ENCODE results near the gene CREBZF. TPM values are rescaled to one million over a fixed set of nuclear protein-coding genes. Genes with fewer than 3 reads are reported as not detected.

CREBZF gene
- total and polyA plus RNA-seq, 9 of the 15 experiments (the other 6 are each of a cell fraction or from before 2014, with no cell fraction given): 7.2 to 70.2 (median 40.5) TPM

- H3K9me1 ChIP-seq (ENCODE audit: control insufficient read depth, insufficient read depth, low read length): no peaks in the 10 kb centered on the region
- no peaks in the 10 kb centered on the region; a peak in 2 of 5 replicates for H3K27me3 ChIP-seq (ENCODE audit: control insufficient read depth in 2 of 2, insufficient read depth in 2 of 2, low read length in 2 of 2)
- no peak overlapping the region for H3K9ac ChIP-seq (ENCODE audit: insufficient read depth in 1 of 2, low read depth in 2 of 2, low read length in 2 of 2)
- TF ChIP-seq ZNF586 (CRISPR knock-in tag; conservative IDR thresholded peaks at IDR 0.05) (no peak), CREB3 (tag; conservative IDR thresholded peaks at IDR 0.05; ENCODE audit: low read depth) (no peak), TAF9B (IDR thresholded peaks at IDR 0.05; ENCODE audit: partially characterized antibody) (no peak), USF1 (CRISPR knock-in tag; IDR thresholded peaks at IDR 0.05) (no peak), ARHGAP35 (IDR thresholded peaks at IDR 0.05; ENCODE audit: partially characterized antibody) (no peak), HLTF (IDR thresholded peaks at IDR 0.05) (no peak), CBX5 (IDR thresholded peaks at IDR 0.05; ENCODE audit: borderline replicate concordance, low read depth) (no peak), CXXC5 (CRISPR knock-in tag; IDR thresholded peaks at IDR 0.05) (no peak), ZBTB17 (CRISPR knock-in tag; IDR thresholded peaks at IDR 0.05) (no peak), CBFA2T3 (IDR thresholded peaks at IDR 0.05) (no peak), ZNF146 (CRISPR knock-in tag; IDR thresholded peaks at IDR 0.05; ENCODE audit: unreplicated experiment) (no peak), ZNF444 (CRISPR knock-in tag; IDR thresholded peaks at IDR 0.05) (no peak), YY1 (IDR thresholded peaks at IDR 0.05; ENCODE audit: borderline replicate concordance in 1 of 3, control insufficient read depth in 1 of 3, extremely low read depth in 1 of 3, insufficient read depth in 3 of 3, insufficient read length in 1 of 3, insufficient replicate concordance in 2 of 3, low read depth in 1 of 3, low read length in 2 of 3) (no peak)
- no peaks in the 10 kb centered on the region for H3K9me3 ChIP-seq (replicated peaks; ENCODE audit: control insufficient read depth, insufficient read depth, low read depth, low read length)
- no peaks in the 10 kb centered on the region for H3K79me2 ChIP-seq (ENCODE audit: control insufficient read depth, insufficient read depth, low read length)
- POLR2A ChIA-PET: no interaction called here
- BruUV-seq (replicated peaks): no TSS peak
- H3K4me1 ChIP-seq (replicated peaks in 1 of 2; ENCODE audit: control insufficient read depth in 2 of 2, insufficient read depth in 2 of 2, low read length in 2 of 2): no peaks in the 10 kb centered on the region
- no peak overlapping the region for H3K4me3 ChIP-seq
- H3K27ac ChIP-seq (ENCODE audit: extremely low read depth, low read depth, low read length): no peak overlapping the region
- WGBS (ENCODE audit: insufficient coverage, low coverage, missing lambda C conversion rate): 7% methylated on average over 3 of the region's 3 CpGs
- no peak overlapping the region for H3K4me2 ChIP-seq (ENCODE audit: insufficient read depth, low read length)
- no peaks in the 10 kb centered on the region for H3K36me3 ChIP-seq (ENCODE audit: control insufficient read depth, insufficient read depth, low read length)
- H4K20me1 ChIP-seq (replicated peaks; ENCODE audit: control insufficient read depth, insufficient read depth, low read length): no peaks in the 10 kb centered on the region
- CTCF ChIA-PET (ENCODE audit: low intra/inter-chr PET ratio): no interaction called here
- DNase-seq (ENCODE audit: extremely low read depth in 1 of 4, low spot score in 3 of 4): no peak
- no peak for ATAC-seq
- no peak for FAIRE-seq
- intact Hi-C loops (cut with micrococcal nuclease) (no loop called here), in situ Hi-C loops (cut with MboI) (no loop called here)
- no peak overlapping the region for H2AFZ ChIP-seq (ENCODE audit: low read depth, low read length)
Measured at GRCh38 chr11:85673393-85673792, 8.5 kb upstream of the CREBZF start.

Measured in K562 (cell line).